HG03520 (cell line): ENCODE data around the gene MAP3K7CL.

ENCODE experiments used
- ATAC-seq: cut with Tn5 transposase; IDR thresholded peaks from one replicate; pipeline ENCODE4 v1.9.1; 2021; ENCODE audit warnings: mild to moderate bottlenecking, moderate library complexity; ENCODE audit not compliant: unreplicated experiment

The MAP3K7CL gene

DNA sequence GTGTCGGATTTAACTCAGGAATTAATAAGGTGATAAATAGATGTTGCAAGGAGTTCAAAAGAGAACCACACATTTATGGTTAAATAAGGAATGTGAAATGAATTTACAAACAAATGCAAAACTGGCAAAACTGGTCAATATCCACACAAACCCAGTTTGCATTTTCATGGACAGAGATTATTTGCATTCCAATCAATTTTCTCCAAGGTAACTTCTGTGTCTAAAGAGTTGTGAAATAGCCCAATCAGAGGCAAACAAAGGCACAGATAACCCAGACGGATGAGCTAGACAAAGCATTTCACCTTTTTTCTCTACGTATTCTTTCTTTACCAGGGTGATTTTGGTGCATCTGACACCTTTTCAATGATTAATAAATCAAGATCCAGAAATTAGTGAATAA, 63.9 kb downstream of the MAP3K7CL start:
- ATAC-seq, result no peak

GRCh38 chr21:29194847-29195246, 64.4 kb downstream of the MAP3K7CL start:
- ATAC-seq, result no peak

DNA sequence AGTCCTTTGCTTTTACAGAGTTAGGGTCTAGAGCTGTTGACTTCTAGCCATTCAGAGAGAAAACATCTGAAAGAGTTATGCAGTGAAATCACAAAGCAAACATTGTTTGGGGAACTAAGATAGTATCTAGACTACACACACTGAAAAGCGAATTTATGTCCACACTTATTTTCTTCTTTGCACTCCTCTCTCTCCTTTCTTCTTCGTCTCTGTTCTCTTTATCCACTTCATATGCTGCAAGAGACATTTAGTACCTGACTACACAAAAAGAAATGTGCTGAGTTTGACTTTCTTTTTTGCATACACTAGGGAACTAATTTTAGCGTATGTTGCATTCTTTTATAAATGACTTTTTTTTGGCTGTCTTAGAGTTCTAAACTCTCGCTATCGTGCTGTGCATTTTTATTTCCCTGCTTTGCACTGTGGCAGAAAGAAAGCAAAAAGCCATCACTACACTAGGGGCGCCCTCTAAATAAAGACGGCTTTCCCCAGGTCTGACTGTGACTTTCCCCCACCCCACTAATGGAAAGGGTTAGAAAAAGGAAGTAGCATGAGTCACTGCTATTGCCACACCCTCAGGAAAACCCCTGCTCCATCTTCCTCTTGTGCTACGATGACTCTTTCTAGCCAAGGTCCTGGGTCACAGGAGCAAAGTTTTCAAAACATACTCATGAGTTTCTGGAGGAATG, 65.7 kb downstream of the MAP3K7CL start:
- ATAC-seq, result peak; percentile 96

DNA sequence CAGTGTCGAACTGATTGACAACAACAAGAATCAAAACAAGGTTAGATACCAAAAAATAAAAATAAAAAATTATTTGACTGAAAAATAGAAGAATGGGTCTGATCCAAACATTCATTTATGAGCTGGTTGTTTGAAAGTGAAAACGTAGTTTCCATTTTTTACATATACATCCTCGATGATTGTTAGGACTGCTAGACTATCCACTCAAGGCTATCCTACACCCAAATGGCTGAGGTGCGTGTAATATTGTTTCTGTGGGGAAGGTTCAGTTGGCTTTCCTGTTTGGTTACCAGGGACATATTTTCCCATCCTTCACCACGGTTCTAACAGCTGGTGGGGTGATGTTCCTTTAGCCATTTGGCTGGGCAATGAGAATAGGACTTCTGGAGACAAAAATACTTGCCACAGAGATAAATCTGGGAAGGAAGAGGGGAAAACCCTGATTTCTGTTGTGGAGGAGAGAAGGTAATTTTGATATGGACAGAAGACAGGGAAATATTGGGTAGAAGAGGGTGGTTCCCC, 66.3 kb downstream of the MAP3K7CL start:
- peak; percentile 6 for ATAC-seq

GRCh38 chr21:29201186-29201585, 70.7 kb downstream of the MAP3K7CL start:
- no peak for ATAC-seq

DNA sequence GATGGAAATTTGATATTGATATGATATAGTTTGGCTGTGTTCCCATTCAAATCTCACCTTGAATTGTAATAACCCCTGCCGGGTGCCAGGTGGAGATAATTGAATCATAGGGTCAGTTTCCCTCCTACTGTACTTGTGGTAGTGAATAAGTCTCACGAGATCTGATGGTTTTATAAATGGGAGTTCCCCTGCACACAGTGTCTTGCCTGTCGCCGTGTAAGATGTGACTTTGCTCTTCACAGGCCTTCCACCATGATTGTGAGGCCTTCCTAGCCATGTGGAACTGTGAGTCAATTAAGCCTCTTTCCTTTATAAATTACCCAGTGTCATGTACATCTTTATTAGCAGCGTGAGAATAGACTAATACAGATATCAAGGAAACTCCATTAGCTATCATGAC, 74.6 kb downstream of the MAP3K7CL start:
- no peak for ATAC-seq

DNA sequence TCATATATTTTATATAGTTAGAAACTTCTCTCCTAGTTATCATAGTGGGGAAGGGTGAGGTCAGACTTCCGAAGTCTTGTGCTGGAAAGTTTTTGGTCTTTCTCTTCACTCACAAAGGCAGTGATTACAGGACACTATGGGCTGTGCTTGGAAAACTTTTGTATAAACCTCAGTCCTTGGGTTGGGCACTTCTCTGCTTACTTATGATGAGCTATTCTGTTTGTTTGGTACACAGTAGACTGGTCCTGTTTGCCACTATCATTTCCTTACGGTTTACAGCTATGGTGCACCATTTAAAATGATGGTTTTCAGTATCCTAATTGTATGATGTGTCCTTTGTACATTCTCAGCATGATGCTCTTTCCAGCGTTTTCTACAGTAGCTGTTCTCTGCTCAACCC, 75.5 kb downstream of the MAP3K7CL start:
- no peak for ATAC-seq

DNA sequence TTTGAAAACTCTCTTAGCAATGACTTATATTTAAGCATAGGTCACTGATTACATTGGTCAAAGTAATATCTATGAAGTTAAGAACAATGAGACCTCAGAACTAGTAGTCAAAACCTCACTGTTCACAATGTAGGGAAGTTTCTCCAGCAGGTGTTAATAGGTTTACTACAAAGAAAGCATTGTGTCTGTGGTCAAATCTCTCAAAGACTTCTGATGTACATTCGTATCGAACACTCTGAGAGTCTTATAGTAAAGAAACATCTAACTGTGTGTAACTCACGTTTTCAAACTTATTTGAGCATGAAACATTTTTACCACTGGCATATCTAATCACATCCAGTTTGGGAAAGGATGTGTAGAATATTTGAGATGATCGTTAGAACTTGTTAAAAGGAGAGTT, 76.0 kb downstream of the MAP3K7CL start:
- no peak for ATAC-seq

DNA sequence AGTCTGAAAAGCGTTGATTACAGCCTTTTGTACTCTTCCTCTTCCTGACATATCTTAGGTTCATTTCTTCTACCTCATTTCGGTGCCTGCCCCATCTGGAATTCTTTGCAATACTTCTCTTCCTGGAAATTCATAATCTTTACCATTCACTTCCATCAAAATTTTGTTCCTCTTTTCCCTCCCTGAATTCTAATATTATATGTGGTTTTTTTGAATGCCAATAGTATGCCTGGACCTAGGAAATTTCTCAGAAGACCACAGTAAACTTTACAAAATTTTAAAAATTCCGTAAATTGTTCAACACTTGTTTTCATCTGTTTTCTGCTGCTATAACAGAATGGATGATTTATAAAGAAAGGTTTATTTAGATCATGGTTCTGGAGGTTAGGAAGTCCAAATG, 76.8 kb downstream of the MAP3K7CL start:
- no peak for ATAC-seq

DNA sequence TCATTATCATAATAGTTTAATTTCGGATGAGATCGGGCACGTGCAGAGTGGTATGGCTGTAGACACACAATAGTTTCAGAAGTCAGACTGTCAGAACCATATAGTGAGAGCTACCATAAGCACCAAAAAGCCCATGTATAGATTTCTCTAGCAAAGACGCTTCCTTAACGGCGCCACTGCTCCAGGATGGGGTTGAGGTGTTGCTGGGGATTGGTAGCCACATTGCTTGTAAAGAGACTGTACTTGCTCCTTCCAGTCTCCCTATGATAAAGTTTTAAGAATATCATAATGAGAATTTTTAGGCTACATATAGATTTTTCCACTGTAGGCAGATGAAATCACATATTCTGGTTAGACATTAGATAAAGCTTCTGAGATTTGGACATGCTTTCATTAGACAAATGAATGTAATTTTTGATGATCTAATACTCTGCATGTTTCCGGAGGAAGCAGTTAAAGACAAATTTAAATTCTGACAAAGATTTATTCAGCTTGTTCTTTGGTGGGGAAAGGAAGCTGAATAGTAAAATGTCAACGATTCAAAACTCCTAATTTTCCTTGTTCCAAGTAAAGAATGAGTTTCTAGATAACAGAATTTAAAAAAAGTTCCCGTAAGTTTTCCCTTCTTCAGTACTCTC, 77.7 kb downstream of the MAP3K7CL start:
- ATAC-seq, result no peak

DNA sequence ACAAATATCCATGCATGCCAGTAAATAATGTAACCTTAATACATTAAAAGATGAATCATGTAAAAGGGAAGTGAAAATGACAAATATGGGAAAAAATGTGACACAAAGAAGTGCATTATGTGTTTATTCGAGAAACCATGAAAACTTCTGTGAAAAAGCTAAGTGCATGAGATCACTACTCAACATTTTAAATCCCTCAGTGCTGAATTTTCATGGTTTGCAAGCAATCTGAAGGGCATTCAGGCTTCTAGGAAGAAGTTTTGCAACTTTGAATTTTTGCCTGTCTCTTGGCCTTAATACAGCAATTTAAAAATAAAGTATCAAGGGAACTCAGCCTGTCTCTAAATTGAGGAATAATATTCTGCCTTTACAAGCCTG, 78.2 kb downstream of the MAP3K7CL start:
- no peak for ATAC-seq

- ATAC-seq, result no peak
These were observed 79.3 kb downstream of the MAP3K7CL start for GRCh38 chr21:29209696-29210095.

DNA sequence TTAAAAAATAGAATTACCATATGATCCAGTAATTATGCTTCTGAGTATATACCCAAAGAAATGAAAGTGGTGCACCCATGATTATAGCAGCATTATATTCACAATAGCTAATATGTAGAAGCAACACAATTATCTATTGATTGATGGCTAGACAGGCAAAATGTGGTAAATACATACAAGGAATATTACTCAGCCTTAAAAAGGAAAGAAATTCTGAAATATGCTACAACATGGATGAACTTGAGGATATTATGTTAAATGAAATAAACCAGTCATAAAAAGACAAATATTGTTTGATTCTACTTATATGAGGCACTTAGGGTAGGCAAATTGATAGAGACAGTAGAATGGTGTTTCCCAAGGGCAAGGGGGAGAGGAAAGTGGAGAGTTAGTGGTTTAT, 80.8 kb downstream of the MAP3K7CL start:
- no peak for ATAC-seq

GRCh38 chr21:29212446-29212845, 82.0 kb downstream of the MAP3K7CL start:
- no peak for ATAC-seq

DNA sequence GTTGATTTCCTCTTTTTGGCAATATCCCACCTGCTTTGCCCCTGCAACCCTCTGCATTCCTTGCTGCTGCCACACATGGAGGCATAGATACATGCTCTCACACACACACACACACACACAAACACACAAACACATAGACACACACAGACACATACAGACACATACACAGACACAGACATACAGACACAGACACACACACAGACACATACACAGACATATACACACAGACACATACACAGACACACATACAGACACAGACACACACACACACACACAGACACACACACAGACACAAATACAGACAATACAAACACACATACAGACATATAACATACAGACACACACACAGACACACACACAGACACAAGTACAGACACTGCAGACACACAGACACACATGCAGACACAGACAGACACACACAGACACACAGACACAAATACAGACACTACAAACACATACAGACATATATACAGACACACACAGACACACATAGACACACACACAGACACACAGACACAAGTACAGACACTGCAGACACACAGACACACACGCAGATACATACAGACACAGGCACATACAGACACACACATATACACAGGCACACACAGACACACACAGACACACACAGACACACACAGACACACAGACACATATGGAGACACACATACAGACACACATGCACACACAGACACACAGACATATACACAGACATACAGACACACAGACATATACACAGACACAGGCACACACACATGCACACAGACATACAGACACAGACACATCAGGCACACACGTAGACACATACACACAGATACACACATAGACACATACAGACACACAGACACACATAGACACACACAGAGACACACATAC, 83.3 kb downstream of the MAP3K7CL start:
- ATAC-seq, result no peak

DNA sequence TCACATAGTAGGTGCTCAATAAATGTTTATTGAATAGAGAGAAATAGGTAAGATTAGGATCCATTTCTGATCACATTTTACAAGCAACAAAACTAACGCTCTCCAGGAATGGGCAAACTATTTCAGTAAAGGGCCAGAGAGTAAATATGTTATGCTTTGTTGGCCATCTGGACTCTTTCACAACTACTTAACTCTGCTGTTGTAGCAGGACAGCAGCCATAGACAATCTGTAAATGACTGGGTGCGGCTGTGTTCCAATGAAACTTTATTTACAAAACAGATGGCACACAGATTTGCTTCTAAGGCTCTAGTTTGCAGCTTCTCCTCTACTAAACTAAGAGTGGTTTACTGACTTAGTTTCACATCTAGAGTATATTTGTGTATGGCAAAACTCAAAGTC, 85.3 kb downstream of the MAP3K7CL start:
- no peak for ATAC-seq

GRCh38 chr21:29217818-29218291, 87.4 kb downstream of the MAP3K7CL start:
- no peak for ATAC-seq

- no peak for ATAC-seq
These were observed 88.3 kb downstream of the MAP3K7CL start for GRCh38 chr21:29218749-29219148.

DNA sequence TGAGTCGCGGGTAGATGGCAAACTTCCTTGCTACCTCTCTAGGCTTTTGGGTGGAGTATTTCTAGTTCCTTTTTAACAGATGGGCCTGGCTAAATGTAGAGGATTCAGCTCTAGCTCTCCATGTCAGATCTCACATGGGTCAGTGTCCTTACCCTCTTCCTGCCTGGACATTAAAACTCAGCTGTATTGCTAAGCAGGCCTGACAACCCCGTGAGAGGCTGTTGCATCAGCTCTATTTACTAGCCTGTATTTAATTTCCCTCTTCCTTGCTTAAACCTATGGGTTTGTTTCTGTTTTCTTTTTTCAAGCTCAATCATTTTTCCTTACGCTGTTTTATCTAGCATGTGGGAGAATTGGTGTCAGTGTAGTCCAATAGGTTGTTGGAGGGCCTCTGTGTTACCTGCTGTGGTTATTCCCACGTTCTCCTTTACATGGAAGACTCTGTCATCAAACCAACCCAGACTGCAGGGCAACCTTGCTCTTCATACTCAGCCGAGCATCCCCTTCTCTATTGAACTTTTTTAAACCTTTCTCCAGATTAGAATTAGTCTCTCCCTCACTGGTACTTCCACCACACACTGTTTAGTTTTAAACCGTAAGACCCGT, 88.8 kb downstream of the MAP3K7CL start:
- no peak for ATAC-seq

GRCh38 chr21:29221253-29221744, 90.9 kb downstream of the MAP3K7CL start:
- ATAC-seq, result no peak

DNA sequence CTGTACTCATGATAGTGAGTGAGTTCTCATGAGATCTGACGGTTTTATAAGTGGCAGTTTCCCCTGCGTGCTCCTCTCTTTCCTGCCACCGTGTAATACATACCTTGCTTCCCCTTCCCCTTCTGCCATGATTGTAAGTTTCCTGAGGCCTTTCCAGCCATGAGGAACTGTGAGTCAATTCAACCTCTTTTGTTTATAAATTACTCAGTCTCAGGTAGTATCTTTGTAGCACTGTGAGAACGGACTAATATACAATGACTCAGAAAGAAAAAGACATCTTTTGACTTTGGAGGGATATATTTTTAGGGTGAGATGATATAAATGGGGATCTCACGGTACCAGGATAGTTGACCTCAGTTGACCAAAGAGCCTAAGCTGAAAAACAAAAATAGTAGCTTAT, 93.6 kb downstream of the MAP3K7CL start:
- no peak for ATAC-seq
